Measurements from ENCODE around the gene NUDT5.

Gene NUDT5

GRCh38 chr10:12160664-12161063, 35.0 kb downstream of the NUDT5 start:
- DNase-seq: no peak

- DNase-seq: no peak
Observed at GRCh38 chr10:12158111-12158510, 37.6 kb downstream of the NUDT5 start.

- DNase-seq: no peak
Observed at GRCh38 chr10:12156367-12157123, 39.1 kb downstream of the NUDT5 start.

GRCh38 chr10:12154516-12154915, 41.2 kb downstream of the NUDT5 start:
- no peak for DNase-seq

- DNase-seq: no peak
Observed at GRCh38 chr10:12150163-12150562, 45.5 kb downstream of the NUDT5 start.

GRCh38 chr10:12144538-12144937, 51.2 kb downstream of the NUDT5 start:
- DNase-seq: no peak

- no peak for DNase-seq
Observed at GRCh38 chr10:12140038-12140437, 55.7 kb downstream of the NUDT5 start.

GRCh38 chr10:12135631-12136030, 60.1 kb downstream of the NUDT5 start:
- DNase-seq: no peak

- peak; percentile 33 to 69 for DNase-seq
Observed at GRCh38 chr10:12130237-12130872, 65.3 kb downstream of the NUDT5 start.

- DNase-seq: peak; percentile 23 to 71
Observed at GRCh38 chr10:12129222-12130111, 66.2 kb downstream of the NUDT5 start, which contains the start of gene SEC61A2. SEC61A2 (plus strand) TSS chr10:12129677; CDS start chr10:12129788, 111 bp downstream.

GRCh38 chr10:12121673-12122072, 74.0 kb downstream of the NUDT5 start:
- DNase-seq: no peak

Data from NCI-H524 (cell line).